GM20000 (cell line): ENCODE measurements around the gene TLE6.
"Not testable (repeated sequence)": the region's sequence is repeated elsewhere in the genome, so short reads cannot be mapped to it uniquely, and the experiment has no call there.

Source experiments
- DNase-seq: peaks from one replicate; pipeline ENCODE4 v3.0.0; 2012; ENCODE audit warnings: low spot score
- TF ChIP-seq, protein P1 (sequence below): IDR thresholded peaks from 2 replicates; pipeline ENCODE4 v1.5.1; 2012; ENCODE audit warnings: mild to moderate bottlenecking, control low read depth; ENCODE audit errors: extremely low read depth, missing control alignments

Gene TLE6

GRCh38 chr19:2977001-2977745 lies at the start of gene TLE6:
Gene TLE6 (plus strand): TSS chr19:2977564. CDS start chr19:2978234, 670 bp downstream.
- DNase-seq: peak; percentile 98

DNA sequence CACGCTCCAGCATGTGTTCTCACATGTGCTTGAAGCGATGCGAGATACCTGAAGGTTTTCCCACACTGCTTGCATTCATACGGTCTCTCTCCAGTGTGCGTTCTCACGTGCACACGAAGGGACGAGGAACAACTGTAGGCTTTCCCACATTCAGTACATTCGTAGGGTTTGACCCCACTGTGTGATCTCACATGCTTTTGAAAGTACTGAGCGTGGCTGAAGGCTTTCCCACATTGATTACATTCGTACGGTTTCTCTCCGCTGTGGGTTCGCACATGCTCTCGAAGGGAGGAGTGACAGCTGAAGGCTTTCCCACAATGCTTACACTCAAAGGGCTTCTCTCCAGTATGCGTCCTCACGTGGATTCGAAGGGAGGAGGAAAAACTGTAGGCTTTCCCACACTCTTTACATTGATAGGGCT lies 43.9 kb upstream of the TLE6 start:
- TF ChIP-seq, protein P1, sequence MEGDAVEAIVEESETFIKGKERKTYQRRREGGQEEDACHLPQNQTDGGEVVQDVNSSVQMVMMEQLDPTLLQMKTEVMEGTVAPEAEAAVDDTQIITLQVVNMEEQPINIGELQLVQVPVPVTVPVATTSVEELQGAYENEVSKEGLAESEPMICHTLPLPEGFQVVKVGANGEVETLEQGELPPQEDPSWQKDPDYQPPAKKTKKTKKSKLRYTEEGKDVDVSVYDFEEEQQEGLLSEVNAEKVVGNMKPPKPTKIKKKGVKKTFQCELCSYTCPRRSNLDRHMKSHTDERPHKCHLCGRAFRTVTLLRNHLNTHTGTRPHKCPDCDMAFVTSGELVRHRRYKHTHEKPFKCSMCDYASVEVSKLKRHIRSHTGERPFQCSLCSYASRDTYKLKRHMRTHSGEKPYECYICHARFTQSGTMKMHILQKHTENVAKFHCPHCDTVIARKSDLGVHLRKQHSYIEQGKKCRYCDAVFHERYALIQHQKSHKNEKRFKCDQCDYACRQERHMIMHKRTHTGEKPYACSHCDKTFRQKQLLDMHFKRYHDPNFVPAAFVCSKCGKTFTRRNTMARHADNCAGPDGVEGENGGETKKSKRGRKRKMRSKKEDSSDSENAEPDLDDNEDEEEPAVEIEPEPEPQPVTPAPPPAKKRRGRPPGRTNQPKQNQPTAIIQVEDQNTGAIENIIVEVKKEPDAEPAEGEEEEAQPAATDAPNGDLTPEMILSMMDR: no peak
- DNase-seq: no peak

More at GRCh38 chr19:2977001-2977745, at the start of gene TLE6:
- TF ChIP-seq, protein P1: no peak

DNA sequence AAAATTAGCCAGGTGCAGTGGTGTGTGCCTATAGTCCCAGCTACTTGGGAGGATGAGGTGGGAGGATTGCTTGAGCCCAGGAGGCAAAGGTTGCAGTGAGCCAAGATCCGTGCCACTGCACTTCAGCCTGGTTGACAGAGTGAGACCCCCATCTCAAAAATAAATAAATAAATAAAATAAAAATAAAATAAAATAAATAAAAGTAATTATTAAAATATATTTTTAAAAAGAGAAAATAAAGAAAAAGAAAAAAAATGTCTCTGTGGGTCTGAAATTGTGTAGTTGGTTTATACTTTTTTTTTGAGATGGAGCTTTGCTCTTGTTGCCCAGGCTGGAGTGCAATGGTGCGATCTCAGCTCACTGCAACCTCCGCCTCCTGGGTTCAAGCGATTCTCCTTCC lies 41.5 kb upstream of the TLE6 start:
- not testable (repeated sequence) for DNase-seq

GRCh38 chr19:2942928-2943640 lies 34.3 kb upstream of the TLE6 start:
- TF ChIP-seq, protein P1: no peak
- DNase-seq: no peak

- no peak for DNase-seq
- TF ChIP-seq, protein P1: no peak
Observed at GRCh38 chr19:2944403-2944774, 33.0 kb upstream of the TLE6 start.

GRCh38 chr19:2944775-2945574 lies 32.4 kb upstream of the TLE6 start, which contains the start of gene ZNF77:
Gene ZNF77 (minus strand): TSS chr19:2944971. CDS start chr19:2944840, 131 bp downstream.
- peak; percentile 100 for DNase-seq
- TF ChIP-seq, protein P1: no peak

GRCh38 chr19:2945575-2946184 lies 31.7 kb upstream of the TLE6 start:
- no peak for DNase-seq
- TF ChIP-seq, protein P1: no peak
